ENCODE results near the gene FAM240B. TPM values are rescaled to one million over a fixed set of nuclear protein-coding genes. Genes with fewer than 3 reads are reported as not detected.

The FAM240B gene
- total RNA-seq, 1 donor from 2014 or later, result not detected

DNA sequence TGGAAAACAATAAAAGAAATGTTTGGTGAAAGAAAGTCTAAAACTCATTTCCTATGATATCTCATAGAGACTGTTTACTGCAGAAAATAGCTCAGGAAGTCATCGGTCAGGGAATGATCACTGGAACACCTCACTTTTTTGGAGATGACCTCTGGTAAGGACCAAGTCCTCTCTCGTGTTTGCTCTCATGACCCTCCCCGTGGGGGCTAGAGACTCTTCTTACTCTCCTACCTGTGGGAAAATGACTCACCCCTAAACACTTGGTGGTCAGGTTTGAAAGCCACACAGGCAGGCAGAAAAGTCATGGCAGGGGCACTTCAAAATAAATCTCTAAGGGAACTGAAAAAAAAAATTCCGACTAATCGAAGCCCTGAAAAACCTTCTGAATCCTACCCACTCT, 48.2 kb downstream of the FAM240B start:
- no peak for FAIRE-seq
- no peak for DNase-seq (ENCODE audit: low spot score in 2 of 2)

DNA sequence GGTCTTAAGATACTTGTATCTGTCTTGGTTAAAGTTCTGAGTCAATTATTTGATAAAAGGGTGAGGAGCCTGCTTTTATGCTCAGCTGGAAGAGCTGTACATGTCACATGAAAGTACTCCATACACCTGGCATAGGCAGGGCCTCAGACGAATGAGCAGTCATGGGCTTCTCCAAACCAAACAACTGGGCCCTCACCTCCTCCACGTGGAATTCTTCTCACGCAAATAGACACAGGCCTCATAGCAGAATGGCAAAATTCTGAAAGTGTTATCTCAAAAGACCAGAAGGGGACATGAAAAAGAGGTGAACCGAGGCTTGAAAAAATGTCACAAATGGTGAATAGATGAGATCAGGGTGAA, 48.6 kb downstream of the FAM240B start:
- no peak for FAIRE-seq

GRCh38 chr9:38670542-38671371, 49.2 kb downstream of the FAM240B start:
- DNase-seq (ENCODE audit: low spot score in 2 of 2) (no peak), FAIRE-seq (no peak)

More for the DNA sequence above, 48.6 kb downstream of the FAM240B start:
- DNase-seq (ENCODE audit: low spot score in 2 of 2), result no peak

- FAIRE-seq (no peak), DNase-seq (ENCODE audit: low spot score in 2 of 2) (no peak)
These were observed 51.0 kb downstream of the FAM240B start for GRCh38 chr9:38668791-38669466.

DNA sequence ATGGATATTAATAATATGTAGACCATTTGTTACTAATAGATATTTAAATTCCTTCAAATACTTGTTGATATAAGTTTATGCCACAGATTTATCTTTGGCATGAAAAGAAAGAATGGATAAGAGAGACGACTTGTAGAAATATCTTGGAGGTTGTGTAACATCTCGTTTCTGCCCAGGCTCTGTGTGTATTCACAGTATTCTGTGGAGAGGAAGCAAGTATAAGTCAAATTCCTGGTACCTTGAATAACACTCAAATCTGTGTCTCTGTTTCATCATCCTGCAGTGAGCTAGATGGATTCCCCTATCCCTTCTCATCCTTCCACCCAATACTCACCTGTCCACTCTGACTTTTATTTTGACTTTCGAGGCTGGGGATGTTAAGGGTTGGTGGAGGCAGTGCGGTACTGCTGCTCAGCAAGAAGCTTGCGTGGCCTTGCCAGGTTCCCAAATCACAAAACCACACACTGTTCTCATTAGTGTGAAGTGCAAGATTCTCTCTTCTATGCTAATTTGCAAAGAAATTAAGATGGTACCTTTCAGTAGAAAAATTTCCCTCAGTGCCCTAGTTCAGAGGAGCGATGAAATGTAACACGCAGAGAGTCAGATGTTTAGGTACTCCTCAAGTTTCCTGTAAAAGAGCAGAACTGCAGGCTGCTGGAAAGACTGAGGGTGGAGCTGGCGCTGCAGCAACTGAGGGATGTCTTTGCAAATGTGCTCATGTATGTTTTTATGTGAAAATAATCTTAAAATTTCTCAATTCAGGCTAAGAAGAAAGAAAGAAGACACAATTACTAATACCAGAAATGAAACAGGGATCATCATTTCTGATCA, 57.0 kb downstream of the FAM240B start:
- no peak for DNase-seq (ENCODE audit: low spot score in 2 of 2)

GRCh38 chr9:38659538-38659937, 60.4 kb downstream of the FAM240B start:
- no peak for DNase-seq (ENCODE audit: low spot score in 2 of 2)
- FAIRE-seq, result peak; percentile 15

More for the DNA sequence above, 57.0 kb downstream of the FAM240B start:
- no peak for FAIRE-seq

DNA sequence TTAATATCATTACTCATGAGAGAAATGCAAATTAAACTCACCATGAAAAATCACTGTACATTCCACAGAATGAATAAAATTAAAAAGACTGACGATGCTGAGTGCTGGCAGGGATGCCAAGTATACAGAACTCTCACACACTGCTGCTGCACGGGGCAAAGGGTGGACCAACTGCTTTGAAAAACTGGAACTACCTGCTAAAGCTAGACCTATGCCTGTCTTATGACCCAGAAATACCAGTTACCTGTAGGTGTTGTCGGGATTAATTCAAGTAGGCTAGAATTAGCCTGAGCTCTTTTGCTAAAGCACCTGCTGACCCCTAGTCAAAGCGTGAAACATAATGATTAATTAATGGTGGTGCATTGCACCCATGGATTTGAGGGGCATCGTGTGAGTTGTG, 63.0 kb downstream of the FAM240B start:
- FAIRE-seq (no peak), DNase-seq (ENCODE audit: low spot score in 2 of 2) (no peak)

- FAIRE-seq, result no peak
- no peak for DNase-seq (ENCODE audit: low spot score in 2 of 2)
These were observed 67.4 kb downstream of the FAM240B start for GRCh38 chr9:38652486-38652885.

- no peak for DNase-seq (ENCODE audit: low spot score in 2 of 2)
- no peak for FAIRE-seq
These were observed 67.9 kb downstream of the FAM240B start for GRCh38 chr9:38652044-38652443.

- FAIRE-seq, result no peak
- DNase-seq (ENCODE audit: low spot score in 2 of 2), result no peak
These were observed 68.4 kb downstream of the FAM240B start for GRCh38 chr9:38651400-38652042.

- DNase-seq (ENCODE audit: low spot score in 2 of 2), result no peak
- FAIRE-seq, result no peak
These were observed 69.4 kb downstream of the FAM240B start for GRCh38 chr9:38650564-38650963.

DNA sequence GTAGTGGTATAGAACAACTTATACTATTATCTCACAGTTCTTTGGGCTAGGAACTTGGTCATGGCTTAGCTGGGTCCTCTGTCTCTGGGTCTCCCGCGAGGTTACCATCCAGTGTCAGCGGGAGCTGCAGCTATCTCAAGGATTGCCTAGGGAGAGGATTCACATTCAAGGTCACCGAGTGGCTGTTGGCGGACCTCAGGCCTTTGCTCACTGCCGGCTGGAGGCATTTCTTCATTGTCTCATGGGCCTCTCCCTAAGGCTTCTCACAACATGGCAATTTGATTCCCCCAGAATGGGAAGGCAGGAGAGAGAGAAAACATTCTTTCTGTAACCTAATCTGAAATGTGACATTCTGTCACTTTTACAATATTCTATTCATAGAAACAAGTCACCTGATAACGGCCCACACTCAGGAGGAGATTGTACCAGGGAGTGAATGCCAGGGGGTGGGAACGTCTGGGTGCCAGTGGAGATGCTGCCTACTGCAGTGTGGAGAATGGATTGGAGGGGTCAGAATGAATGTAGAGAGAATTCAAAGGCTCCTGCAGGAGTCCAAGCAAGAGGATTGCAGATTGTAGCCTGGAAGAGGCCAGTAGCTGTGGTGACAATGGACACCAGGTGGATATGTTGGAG, 70.1 kb downstream of the FAM240B start:
- no peak for FAIRE-seq
- DNase-seq (ENCODE audit: low spot score in 2 of 2), result no peak

GRCh38 chr9:38644601-38645000, 75.3 kb downstream of the FAM240B start:
- DNase-seq (ENCODE audit: low spot score in 2 of 2) (no peak), FAIRE-seq (no peak)

Small RNA genes lying within 50 kb of the gene (small RNA-seq; reads per million reads assigned to genes)
- not detected for gene RNU6-765P

Other genes starting within 250 kb of the FAM240B start
- gene ANKRD18A, start 99.5 kb downstream of the FAM240B start, total RNA-seq, result 1.6 TPM